HuH-7 (cell line): Measurements from ENCODE around the gene PCDH15.

Experiments used
- DNase-seq: peaks from one replicate; pipeline ENCODE4 v3.0.0; 2011; ENCODE audit warnings: low spot score

Gene PCDH15

GRCh38 chr10:53846809-53847208 lies 954.2 kb downstream of the PCDH15 start:
- no peak for DNase-seq

- DNase-seq: no peak
These were observed 957.2 kb downstream of the PCDH15 start for GRCh38 chr10:53843736-53844362.

DNA sequence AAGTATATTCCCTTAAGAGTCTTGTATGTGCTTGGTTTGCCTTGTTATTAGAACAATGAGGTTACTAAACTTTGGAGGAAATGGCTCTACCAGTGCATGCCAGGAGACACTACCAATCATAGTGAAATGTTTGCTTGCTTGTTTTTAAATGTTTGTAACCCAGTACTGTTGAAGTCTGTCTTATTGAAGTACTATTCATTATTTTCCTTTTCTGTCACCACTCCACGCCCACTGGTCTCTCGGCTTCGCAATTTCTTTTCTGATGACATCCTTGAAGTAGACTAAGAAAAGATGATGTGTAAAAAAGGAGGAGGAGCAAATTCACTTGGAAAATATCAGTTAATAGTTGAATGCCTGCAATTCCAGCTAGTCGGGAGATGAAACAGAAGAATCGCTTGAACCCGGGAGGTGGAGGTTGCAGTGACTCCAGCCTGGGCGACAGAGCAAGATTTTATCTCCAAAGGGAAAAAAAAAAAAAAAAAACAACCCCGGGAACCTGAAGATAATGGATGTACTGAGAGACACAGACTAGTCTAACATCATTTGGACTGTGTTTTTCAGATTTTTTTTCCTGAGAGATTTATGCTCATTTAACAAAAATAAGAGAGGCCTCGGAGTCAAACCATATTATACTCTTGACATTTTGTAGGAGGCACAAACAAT lies 959.4 kb downstream of the PCDH15 start:
- DNase-seq: no peak

DNA sequence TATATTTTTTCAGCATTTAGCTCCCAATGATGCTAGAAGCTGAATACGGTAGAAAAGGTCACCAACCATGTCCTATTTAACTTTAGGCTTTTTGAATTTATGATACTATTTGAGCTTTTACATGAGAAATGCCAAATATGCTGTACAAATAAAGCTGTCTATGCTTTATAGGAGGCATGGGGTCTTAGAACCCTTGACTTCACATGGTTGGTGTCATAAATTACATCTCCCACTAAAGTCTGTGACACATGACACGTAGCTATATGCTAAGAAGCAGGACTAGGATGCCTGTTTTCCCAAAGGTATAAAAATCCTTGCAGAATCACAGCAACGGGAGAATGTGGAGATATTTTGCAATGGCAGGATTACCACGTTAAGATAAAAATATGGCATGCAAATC lies 960.4 kb downstream of the PCDH15 start:
- no peak for DNase-seq

DNA sequence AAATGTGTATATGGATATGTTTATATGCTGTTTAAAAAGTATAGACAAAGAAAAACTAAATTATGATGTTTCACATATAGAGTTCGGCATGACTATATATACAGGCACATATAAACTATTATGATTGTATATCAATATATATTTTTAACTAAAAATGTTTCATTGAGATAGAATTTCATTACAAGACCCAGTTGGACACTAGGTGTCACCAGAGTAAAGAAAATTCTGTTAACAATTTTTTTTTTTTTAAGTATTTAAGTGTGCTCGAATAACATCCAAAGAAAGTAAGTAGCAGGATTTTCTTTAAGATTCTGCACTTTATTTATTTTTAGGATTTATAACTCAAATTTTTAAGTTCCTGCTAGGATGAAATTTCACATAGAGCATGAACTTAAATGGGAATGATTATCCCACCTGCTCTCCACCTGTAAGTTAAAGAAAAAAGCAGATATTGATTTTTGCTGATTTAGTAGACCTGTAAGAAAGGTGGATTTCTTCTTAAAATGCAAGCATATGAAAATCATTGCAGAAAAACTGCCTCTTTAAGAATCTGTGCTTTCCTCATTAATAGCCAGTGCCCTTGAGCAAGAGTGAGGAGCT lies 961.5 kb downstream of the PCDH15 start:
- DNase-seq: no peak

DNA sequence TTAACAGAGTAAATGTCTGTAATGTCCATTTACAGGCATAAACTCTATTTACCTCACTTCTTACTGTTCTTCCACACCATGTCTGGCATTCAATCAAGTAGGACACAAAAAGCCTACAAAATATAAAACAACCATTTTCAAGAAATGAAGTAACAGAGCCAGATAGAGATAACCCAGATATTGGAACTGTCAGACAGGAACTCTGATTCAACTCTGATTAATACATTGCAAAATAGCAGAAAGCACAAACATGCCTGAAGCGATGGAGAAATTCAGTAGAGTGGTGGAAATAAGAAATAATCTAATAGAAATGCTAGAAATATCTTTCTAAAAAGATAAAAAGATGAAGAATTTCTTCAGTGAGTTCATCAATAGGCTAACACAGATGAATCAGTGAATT lies 964.4 kb downstream of the PCDH15 start:
- no peak for DNase-seq

DNA sequence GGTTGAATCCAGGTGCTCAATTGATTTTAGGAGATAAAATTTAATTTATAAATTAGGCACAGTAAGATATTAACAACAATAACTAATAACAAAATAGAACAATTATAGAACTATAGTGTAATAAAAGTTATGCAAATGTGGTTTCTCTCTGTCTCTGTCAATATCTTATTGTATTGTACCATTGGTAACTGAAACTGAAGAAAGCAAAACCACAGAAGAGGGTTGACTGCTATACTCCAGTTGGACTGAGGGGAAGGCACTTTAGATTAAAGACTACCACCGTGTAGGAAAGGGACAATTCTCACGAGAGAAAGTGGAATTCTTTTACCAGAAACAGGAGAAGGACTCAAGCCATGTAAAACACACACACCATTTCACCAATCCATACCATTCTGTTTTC lies 967.1 kb downstream of the PCDH15 start:
- DNase-seq: no peak

DNA sequence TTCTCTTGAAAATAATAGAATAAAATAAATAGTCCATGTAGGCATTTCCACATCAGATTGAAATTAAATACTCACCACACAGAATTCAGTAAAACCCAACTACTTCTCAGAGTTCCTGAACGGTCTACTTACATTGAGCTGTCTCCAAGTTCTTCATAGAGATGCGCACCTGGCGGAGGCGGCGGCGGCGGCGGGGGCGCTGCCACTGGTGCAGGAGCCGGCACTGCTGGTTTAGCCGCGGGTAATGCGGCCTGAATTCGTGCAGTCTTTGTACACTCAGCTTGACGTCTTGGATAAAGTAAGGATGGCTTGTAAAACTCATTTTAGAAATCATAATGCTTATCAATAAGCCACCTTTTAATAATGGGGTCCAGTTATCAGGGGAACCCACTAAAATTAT lies 973.8 kb downstream of the PCDH15 start:
- DNase-seq: no peak

DNA sequence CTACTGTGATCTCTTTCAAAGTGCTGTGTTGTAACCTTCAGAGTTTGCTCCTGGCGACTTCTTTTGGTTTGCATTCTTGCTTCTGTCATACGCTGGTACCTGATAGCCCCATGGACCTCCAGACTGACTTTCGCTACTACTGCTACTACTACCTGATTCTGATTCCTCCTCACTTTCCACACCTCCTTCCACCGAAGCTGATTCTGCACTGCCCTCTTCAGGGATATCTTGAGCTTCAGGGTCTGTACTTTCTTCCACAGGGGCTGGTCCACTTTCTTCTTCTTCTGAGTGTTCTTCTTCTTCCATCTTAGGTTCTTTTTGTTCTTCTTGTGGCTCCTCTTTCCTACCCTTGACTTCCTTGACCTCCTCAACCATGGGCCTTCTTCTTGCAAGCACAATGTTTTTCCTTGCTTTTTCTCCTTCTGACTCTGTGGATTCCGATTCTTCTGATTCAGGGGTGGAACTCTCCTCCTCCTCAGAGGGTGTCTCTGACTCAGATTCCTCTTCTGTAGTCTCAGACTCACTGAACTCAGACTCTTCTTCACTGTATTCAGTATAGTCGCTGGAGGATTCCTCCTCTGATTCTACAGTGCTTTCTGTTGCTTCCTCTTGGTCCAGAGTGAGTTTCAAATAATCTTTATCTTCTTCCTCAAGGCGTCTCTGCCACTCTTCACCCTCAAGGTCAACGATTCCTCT lies 992.2 kb downstream of the PCDH15 start:
- DNase-seq: no peak

DNA sequence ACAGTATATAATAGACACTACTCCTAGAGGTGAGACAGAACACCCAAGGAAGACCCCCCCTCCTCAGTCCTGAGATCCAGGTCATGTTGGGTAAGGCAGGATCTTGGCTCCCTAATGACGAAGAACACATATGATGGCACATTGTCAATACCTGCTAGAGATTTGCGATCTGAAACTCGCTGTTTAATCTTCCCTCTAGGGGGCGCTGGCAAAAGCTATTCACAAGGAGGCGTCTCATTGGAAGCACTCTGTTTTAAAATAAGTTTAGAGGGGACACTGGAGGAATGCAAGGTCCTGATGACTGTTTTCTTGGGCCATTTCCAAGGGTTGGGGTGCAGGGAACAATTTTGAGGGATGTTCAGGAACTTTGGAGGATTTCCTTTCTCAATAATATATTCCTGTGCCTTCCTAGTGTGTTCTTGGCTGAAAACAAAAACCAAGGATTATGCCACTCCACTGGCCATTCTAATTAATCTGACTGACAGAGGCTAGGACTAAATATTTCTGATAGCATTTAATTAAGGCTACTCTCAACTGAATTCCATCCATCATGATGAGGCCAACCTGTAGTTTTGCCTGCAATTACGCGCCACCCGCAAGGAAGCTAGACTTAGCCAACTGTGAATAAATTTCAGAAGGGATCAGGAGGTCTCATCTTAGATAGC lies 1014.7 kb downstream of the PCDH15 start:
- peak; percentile 4 for DNase-seq

GRCh38 chr10:53771701-53772100 lies 1029.3 kb downstream of the PCDH15 start:
- no peak for DNase-seq

- DNase-seq: no peak
These were observed 1030.1 kb downstream of the PCDH15 start for GRCh38 chr10:53770903-53771302.

- no peak for DNase-seq
These were observed 1035.7 kb downstream of the PCDH15 start for GRCh38 chr10:53765311-53765710.

GRCh38 chr10:53754596-53755250 lies 1046.3 kb downstream of the PCDH15 start:
- DNase-seq: no peak
